Lower lobe of right lung (tissue), 2 donors: ENCODE data around the gene PLA2G7. TPM values are rescaled to one million over a fixed set of nuclear protein-coding genes. Genes with fewer than 3 reads are reported as not detected.

Source experiments
- ATAC-seq, 2 donors: fragments of 200-7000 bp; cut with Tn5 transposase; one replicate each; pipeline ENCODE4 v1.9.1; 2020 to 2022; ENCODE audit warnings: mild to moderate bottlenecking in 2 of 2, moderate library complexity in 2 of 2
- DNase-seq: peaks from one replicate; pipeline ENCODE4 v3.0.0-alpha.2; 2020
- H3K27ac ChIP-seq: fragments of 200-600 bp; one replicate; pipeline ENCODE4 v1.8.0; 2022
- H3K27me3 ChIP-seq: fragments of 200-600 bp; one replicate; pipeline ENCODE4 v1.8.0; 2022; ENCODE audit warnings: low read depth
- H3K36me3 ChIP-seq: fragments of 200-600 bp; one replicate; pipeline ENCODE4 v1.8.0; 2022; ENCODE audit warnings: mild to moderate bottlenecking
- H3K4me1 ChIP-seq: fragments of 200-600 bp; one replicate; pipeline ENCODE4 v1.8.0; 2022
- H3K4me3 ChIP-seq: fragments of 200-600 bp; one replicate; pipeline ENCODE4 v1.8.0; 2022; ENCODE audit warnings: mild to moderate bottlenecking
- H3K9me3 ChIP-seq: fragments of 200-600 bp; one replicate; pipeline ENCODE4 v1.8.0; 2022
- CTCF ChIP-seq: fragments of 200-600 bp; IDR thresholded peaks from one replicate; pipeline ENCODE4 v1.8.0; 2022; ENCODE audit warnings: antibody characterized with exemption, mild to moderate bottlenecking
- intact Hi-C: fragments of 100-400 bp; cut with DNase I; formaldehyde crosslinking; loops from one replicate; pipeline ENCODE4 v1.11.0; 2022
- total RNA-seq: library from RNA; stranded (reverse); fragmentation: NEBNext Ultra II Directional; extraction: Animal tissue kit (Norgen Biotek cat#: 25700); gene quantifications from one replicate; pipeline ENCODE4 v1.2.1, GENCODE V29; 2021
- donor health status: DM: no; HTN: yes; CAD: no; lungs with severe emphysema.

The PLA2G7 gene
- total RNA-seq, 1 donor from 2014 or later = 20.0 TPM

- DNase-seq = no peak
- no peak for TF ChIP-seq CTCF
- Histone ChIP-seq H3K4me1 (no peaks in the 10 kb centered on the region), H3K9me3 (no peaks in the 10 kb centered on the region), H3K36me3 (no peaks in the 10 kb centered on the region), H3K27ac (no peak within 1 kb of the TSS), H3K4me3 (no peak within 1 kb of the TSS), H3K27me3 (no peaks in the 10 kb centered on the region)
- intact Hi-C loops = no loop called here
- peak in 1 of 2 donors; percentile 14 for ATAC-seq
These were observed 47.5 kb downstream of the PLA2G7 start, which contains the start of gene TDRD6 for GRCh38 chr6:46687619-46688097. Gene TDRD6, plus strand, starts transcription at chr6:46687885. Its CDS starts 244 bp downstream, at chr6:46688129.

- ATAC-seq (no peak), DNase-seq (no peak)
- intact Hi-C loops = no loop called here
- TF ChIP-seq CTCF = no peak
- Histone ChIP-seq H3K27me3 (no peaks in the 10 kb centered on the region), H3K4me1 (no peaks in the 10 kb centered on the region), H3K36me3 (no peaks in the 10 kb centered on the region), H3K9me3 (no peaks in the 10 kb centered on the region), H3K4me3 (no peak overlapping the region), H3K27ac (no peak overlapping the region)
These were observed 50.4 kb downstream of the PLA2G7 start for GRCh38 chr6:46684771-46685170.

GRCh38 chr6:46677314-46677654 is 57.9 kb downstream of the PLA2G7 start:
- H3K27me3 ChIP-seq = no peaks in the 10 kb centered on the region
- TF ChIP-seq CTCF = no peak
- peaks cover 12% of the 10 kb centered on the region for H3K36me3 ChIP-seq
- intact Hi-C loops = no loop called here
- ATAC-seq (no peak), DNase-seq (no peak)
- no peak overlapping the region for H3K27ac ChIP-seq
- H3K9me3 ChIP-seq = no peaks in the 10 kb centered on the region
- H3K4me1 ChIP-seq = no peaks in the 10 kb centered on the region
- H3K4me3 ChIP-seq = no peak overlapping the region

GRCh38 chr6:46676604-46677313 is 58.4 kb downstream of the PLA2G7 start:
- ATAC-seq (no peak), DNase-seq (no peak)
- Histone ChIP-seq H3K4me1 (no peaks in the 10 kb centered on the region), H3K9me3 (no peaks in the 10 kb centered on the region), H3K36me3 (peaks cover 12% of the 10 kb centered on the region), H3K4me3 (no peak overlapping the region), H3K27ac (no peak overlapping the region), H3K27me3 (no peaks in the 10 kb centered on the region)
- intact Hi-C loops = no loop called here
- no peak for TF ChIP-seq CTCF

GRCh38 chr6:46674410-46674809 is 60.8 kb downstream of the PLA2G7 start:
- Histone ChIP-seq H3K4me3 (no peak overlapping the region), H3K27me3 (no peaks in the 10 kb centered on the region), H3K9me3 (no peaks in the 10 kb centered on the region), H3K27ac (no peak overlapping the region), H3K4me1 (no peaks in the 10 kb centered on the region), H3K36me3 (peaks cover 21% of the 10 kb centered on the region)
- no peak for TF ChIP-seq CTCF
- intact Hi-C loops = no loop called here
- ATAC-seq (no peak), DNase-seq (no peak)
